GM18526 (cell line): ENCODE data around the gene STX2.

ENCODE experiments used
- POLR2A ChIP-seq: IDR thresholded peaks from 3 replicates; pipeline ENCODE4 v1.6.1; 2011; ENCODE audit not compliant: insufficient read length; ENCODE audit errors: extremely low read depth

The STX2 gene

DNA sequence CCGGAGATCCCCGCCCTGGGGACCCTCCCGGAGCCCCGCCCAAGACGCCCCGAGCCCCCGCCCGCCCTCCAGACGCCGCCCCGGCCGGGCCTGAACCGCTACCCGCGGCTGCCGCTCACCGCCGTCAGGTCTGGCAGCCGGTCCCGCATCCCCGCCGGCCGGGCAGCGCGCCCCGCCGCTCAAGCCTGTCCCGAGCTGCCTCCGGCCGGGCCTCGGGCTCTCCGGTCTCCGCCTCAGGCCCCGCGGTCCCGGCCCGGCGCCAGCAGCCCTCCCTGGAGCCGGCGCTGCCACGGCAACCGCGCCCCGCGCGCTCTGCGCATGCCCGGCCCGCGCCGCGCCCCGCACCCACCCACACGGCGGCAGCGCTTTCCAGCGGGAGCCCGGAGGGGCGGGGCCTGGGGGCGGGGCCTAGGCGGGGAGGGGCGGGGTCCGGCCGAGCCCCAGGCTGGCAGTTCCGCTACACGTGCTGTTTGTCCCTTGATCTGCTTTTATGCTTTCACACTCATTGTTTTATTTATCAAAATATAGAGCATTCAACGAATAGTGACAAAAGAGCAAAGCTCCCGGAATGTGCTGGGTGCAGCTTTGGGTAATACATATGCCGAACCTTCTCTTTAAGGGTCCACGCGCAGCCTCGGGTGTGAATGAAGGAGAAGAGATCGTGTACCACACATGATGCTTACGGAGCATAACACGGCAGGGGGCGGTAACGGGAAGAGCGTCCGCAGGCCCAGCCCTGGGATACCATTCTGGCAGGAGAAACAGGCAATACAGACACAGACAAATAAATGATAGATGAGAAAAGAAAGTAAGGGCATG is at the start of gene STX2:
STX2 (minus strand) TSS at position 300 of the 819 bp plus-strand sequence; CDS start at position 149, 151 bp downstream.
- TF ChIP-seq POLR2A: no peak

DNA sequence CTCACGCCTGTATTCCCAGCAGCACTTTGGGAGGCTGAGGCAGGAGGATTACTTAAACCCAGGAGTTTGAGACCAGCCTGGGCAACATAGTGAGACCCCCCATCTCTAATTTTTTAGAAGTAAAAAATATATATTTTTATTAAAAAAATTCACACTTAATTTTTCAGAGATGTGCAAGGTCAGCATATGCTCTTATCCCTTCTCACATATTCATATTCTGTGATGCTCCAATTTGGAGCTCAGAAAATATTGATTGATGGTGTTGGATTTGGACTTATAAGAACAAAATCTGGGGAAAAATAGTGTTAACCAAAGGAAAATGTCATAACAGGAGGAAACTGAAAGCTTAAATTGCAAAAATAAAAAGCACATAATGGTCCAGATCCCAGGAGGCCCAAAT is 42.5 kb upstream of the STX2 start:
- TF ChIP-seq POLR2A: no peak

DNA sequence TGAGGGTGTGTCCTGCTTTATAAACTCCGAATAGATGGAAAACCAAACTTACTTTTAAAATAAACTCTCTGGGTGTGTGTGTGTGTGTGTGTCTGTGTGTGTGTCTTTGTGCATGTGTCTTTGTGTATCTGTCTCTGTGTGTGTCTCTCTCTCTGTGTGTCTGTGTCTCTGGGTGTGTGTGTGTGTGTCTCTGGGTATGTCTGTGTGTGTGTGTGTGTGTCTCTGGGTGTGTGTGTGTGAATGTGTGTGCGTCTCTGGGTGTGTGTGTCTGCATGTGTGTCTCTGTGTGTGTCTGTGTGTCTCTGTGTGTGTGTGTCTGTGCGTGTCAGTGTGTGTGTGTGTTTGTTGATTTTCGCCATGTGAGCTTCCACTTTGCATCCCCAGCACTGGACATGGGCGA is 42.0 kb upstream of the STX2 start:
- no peak for TF ChIP-seq POLR2A

- TF ChIP-seq POLR2A: no peak
Measured at GRCh38 chr12:130880411-130880885, 41.4 kb upstream of the STX2 start.

DNA sequence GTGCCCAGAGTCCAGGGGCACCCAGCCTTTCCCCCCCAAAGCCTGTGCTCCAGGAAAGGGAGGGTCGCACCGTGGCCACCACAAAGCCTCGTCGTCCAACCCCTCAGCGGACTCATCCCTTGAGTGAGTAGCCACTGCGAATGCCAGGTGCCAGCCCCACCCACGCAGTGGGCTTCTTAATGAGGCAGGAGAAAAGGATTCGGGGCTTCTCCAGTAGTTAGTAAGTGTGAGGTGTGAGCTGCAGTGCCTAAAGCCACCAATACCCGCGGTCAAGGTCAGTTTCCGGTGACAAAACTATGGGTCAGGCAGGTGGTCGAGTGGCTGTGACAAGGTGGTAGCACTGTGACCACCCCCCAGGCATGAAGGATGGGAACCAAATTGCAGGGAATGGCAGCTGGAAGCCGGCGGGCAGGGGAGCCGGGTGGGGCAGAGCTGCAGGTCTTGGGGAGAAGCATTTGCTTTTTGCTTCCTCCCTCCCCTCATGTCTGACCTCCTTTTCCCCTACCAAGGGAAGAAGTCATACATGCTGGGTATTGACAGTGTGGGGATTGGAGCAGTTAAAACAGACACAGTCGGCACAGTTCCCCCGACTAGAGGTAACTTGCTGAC is 40.8 kb upstream of the STX2 start:
- no peak for TF ChIP-seq POLR2A

GRCh38 chr12:130879212-130879686 is 40.2 kb upstream of the STX2 start:
- peak; percentile 22 for TF ChIP-seq POLR2A

- peak; percentile 21 for TF ChIP-seq POLR2A
Measured at GRCh38 chr12:130878193-130879185, 39.4 kb upstream of the STX2 start.

DNA sequence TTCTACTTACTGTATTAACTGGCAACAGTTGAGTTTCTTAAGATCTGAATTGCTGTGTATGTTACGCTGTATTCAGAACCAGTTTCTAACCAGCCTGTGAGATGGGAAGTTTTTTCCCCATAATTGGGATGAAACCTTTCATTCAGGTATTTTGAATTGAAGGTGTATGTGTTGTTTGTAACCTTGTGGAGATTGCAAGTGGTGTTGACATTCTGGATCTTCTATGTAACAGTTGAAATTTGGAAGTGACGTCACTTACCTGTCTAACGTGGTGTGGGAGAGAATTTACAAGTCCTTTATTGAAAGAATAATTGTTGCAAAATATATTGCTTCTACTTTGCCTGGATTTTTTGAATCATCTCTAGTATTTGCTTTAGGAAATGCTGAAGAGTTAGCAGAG is 38.3 kb upstream of the STX2 start:
- no peak for TF ChIP-seq POLR2A

GRCh38 chr12:130876758-130877157 is 37.7 kb upstream of the STX2 start:
- TF ChIP-seq POLR2A: no peak

GRCh38 chr12:130876297-130876696 is 37.2 kb upstream of the STX2 start:
- no peak for TF ChIP-seq POLR2A

- no peak for TF ChIP-seq POLR2A
Measured at GRCh38 chr12:130875193-130875592, 36.1 kb upstream of the STX2 start.

- TF ChIP-seq POLR2A: no peak
Measured at GRCh38 chr12:130874696-130875095, 35.6 kb upstream of the STX2 start.

- TF ChIP-seq POLR2A: no peak
Measured at GRCh38 chr12:130873825-130874224, 34.8 kb upstream of the STX2 start.

GRCh38 chr12:130873106-130873795 is 34.2 kb upstream of the STX2 start:
- no peak for TF ChIP-seq POLR2A
